GM12878 (cell line): ENCODE results near the gene YWHAH. TPM values are rescaled to one million over a fixed set of nuclear protein-coding genes. Genes with fewer than 3 reads are reported as not detected.
A peak's percentile ranks its signal among the peaks of the same experiment; 100 is the strongest.

Experiments used
- BCL11A ChIP-seq: IDR thresholded peaks from 2 replicates; pipeline ENCODE4 v1.6.1; 2011; ENCODE audit warnings: low read depth, low read length
- BHLHE40 ChIP-seq, 2 experiments: fragments of 450-650 bp in 1 of 2; IDR thresholded peaks; 2 replicates each; pipeline ENCODE4 v1.6.1; 2011 to 2017; ENCODE audit warnings: low read depth in 2 of 2, borderline replicate concordance in 1 of 2, improper control_type of control experiment in 1 of 2, low read length in 1 of 2, mild to moderate bottlenecking in 1 of 2
- BRCA1 ChIP-seq: IDR thresholded peaks from 2 replicates; pipeline ENCODE4 v1.6.1; 2011; ENCODE audit warnings: low read depth, low read length, improper control_type of control experiment
- CBX5 ChIP-seq: sonication (generic); IDR thresholded peaks from 2 replicates; pipeline ENCODE4 v1.6.1; 2016; ENCODE audit warnings: low read depth, moderate library complexity, mild to moderate bottlenecking, inconsistent platforms
- CHD2 ChIP-seq: IDR thresholded peaks from 2 replicates; pipeline ENCODE4 v1.6.1; 2011; ENCODE audit warnings: low read depth, low read length, improper control_type of control experiment, borderline replicate concordance
- LARP7 ChIP-seq: fragments of 450-650 bp; IDR thresholded peaks from 2 replicates; pipeline ENCODE4 v1.6.1; 2017; ENCODE audit warnings: mild to moderate bottlenecking
- NFXL1 ChIP-seq: fragments of 450-650 bp; IDR thresholded peaks from 2 replicates; pipeline ENCODE4 v1.6.1; 2017; ENCODE audit warnings: antibody characterized with exemption, mild to moderate bottlenecking, borderline replicate concordance
- NR2C2 ChIP-seq: IDR thresholded peaks from 2 replicates; pipeline ENCODE4 v1.6.1; 2011; ENCODE audit warnings: borderline replicate concordance, low read depth; ENCODE audit not compliant: control insufficient read depth, insufficient read length
- PAX8 ChIP-seq: fragments of 450-650 bp; IDR thresholded peaks from 2 replicates; pipeline ENCODE4 v1.6.1; 2017; ENCODE audit warnings: mild to moderate bottlenecking, moderate library complexity
- POLR2AphosphoS2 ChIP-seq: IDR thresholded peaks from 2 replicates; pipeline ENCODE4 v1.6.1; 2011; ENCODE audit warnings: low read depth, mild to moderate bottlenecking, low read length, improper control_type of control experiment, moderate library complexity
- TBL1XR1 ChIP-seq: IDR thresholded peaks from 2 replicates; pipeline ENCODE4 v1.6.1; 2012; ENCODE audit warnings: low read depth, low read length, improper control_type of control experiment
- TCF12 ChIP-seq: IDR thresholded peaks from 2 replicates; pipeline ENCODE4 v1.6.1; 2011; ENCODE audit warnings: low read depth, mild to moderate bottlenecking, low read length
- ZBED1 ChIP-seq: IDR thresholded peaks from 2 replicates; pipeline ENCODE4 v1.6.1; 2016; ENCODE audit warnings: borderline replicate concordance
- ZNF207 ChIP-seq: fragments of 450-650 bp; IDR thresholded peaks from 2 replicates; pipeline ENCODE4 v1.6.1; 2014; ENCODE audit warnings: antibody characterized with exemption, mild to moderate bottlenecking, borderline replicate concordance
- ZNF217 ChIP-seq: fragments of 450-650 bp; IDR thresholded peaks from 2 replicates; pipeline ENCODE4 v1.6.1; 2017; ENCODE audit warnings: antibody characterized with exemption, mild to moderate bottlenecking
- ZNF274 ChIP-seq: IDR thresholded peaks from one replicate; pipeline ENCODE4 v1.8.0; 2011; ENCODE audit not compliant: insufficient read length, insufficient read depth
- polyA plus RNA-seq, 11 experiments: library from polyadenylated mRNA; depleted of rRNA in 4 of 11; unstranded in 6 of 11; stranded (reverse) in 5 of 11; fragments of >200 nt; fragmentation: Nextera tagmentation in 4 of 11; fragmentation: Illumina TruSeq in 1 of 11; extraction: Ambion mirVana in 4 of 11; extraction: Trizol in 1 of 11; gene quantifications; 1 replicate in 1 of 11; 2 replicates in 10 of 11; pipeline versions ENCODE4 v1.2.1 to v1.2.3, GENCODE V29; 2011 to 2016; ENCODE audit warnings: inconsistent platforms in 2 of 11, missing spikeins in 2 of 11, low read depth in 1 of 11
- total RNA-seq, 4 experiments: library from RNA; depleted of rRNA in 3 of 4; stranded (reverse); fragments of >200 nt in 3 of 4; fragmentation: Illumina TruSeq in 1 of 4; extraction: Trizol in 1 of 4; gene quantifications; 2 replicates each; pipeline versions ENCODE4 v1.2.1 to v1.2.3, GENCODE V29; 2013 to 2021
- TF ChIP-seq, protein P1 (sequence below): IDR thresholded peaks from 2 replicates; pipeline ENCODE4 v1.6.1; 2012; ENCODE audit warnings: low read depth, low read length, improper control_type of control experiment
- TF ChIP-seq, protein P2 (sequence below): fragments of 450-650 bp; IDR thresholded peaks from 2 replicates; pipeline ENCODE4 v1.6.1; 2016; ENCODE audit warnings: mild to moderate bottlenecking, moderate library complexity, borderline replicate concordance
- TF ChIP-seq, protein P3 (sequence below): fragments of 450-650 bp; IDR thresholded peaks from 2 replicates; pipeline ENCODE4 v1.6.1; 2017; ENCODE audit warnings: mild to moderate bottlenecking, moderate library complexity

The YWHAH gene
- total and polyA plus RNA-seq, 10 of the 15 experiments (the other 5 are each of a cell fraction or from before 2014, with no cell fraction given): 34.2 to 197 (median 115) TPM

DNA sequence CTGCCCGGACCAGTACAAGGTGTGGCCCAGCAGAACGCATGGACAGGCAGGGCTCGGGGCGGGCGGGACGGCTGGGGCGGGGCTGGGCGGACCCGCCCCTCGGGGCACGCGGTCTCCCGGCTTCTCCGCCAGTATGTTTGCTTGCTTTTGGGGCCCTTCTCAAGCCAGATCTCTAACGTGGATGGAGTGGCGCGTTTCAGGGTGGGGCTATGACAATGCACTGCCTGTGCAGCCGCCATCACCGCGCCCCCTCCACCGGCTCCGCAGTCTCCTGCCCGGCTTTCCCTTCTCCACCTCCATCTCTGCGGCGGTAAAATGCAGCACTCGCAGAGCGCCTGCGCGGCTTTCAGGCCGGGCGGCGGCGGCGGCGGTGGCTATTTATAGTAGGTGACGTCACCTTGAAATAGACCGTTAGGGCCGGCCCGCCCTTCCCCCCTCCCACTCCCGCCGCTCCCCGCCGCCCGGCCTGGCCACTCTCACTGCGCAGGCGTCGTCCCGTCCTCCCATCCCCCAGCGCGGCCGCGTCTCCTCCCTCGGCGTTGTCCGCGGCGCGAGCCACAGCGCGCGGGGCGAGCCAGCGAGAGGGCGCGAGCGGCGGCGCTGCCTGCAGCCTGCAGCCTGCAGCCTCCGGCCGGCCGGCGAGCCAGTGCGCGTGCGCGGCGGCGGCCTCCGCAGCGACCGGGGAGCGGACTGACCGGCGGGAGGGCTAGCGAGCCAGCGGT, at the start of gene YWHAH (continued):
- TF ChIP-seq, protein P1, sequence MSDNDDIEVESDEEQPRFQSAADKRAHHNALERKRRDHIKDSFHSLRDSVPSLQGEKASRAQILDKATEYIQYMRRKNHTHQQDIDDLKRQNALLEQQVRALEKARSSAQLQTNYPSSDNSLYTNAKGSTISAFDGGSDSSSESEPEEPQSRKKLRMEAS: peak; percentile 44; the same call in 1 of the 2 replicates
- no peak for TF ChIP-seq NR2C2
- no peak for TF ChIP-seq ZNF274
- TF ChIP-seq PAX8: no peak
- peak; percentile 84; the same call in 1 of the 2 replicates for TF ChIP-seq POLR2AphosphoS2
- TF ChIP-seq BHLHE40 (IDR thresholded peaks at IDR 0.05; ENCODE audit: borderline replicate concordance in 1 of 2, low read depth in 2 of 2, low read length in 1 of 2): peak in 1 of 2 experiments; percentile 57; a peak in 1 of 4 replicates
- TF ChIP-seq LARP7: no peak; the same call in 1 of the 2 replicates
- no peak for TF ChIP-seq ZNF207
- TF ChIP-seq TCF12: no peak
- no peak for TF ChIP-seq TBL1XR1
- no peak for TF ChIP-seq ZBED1
- no peak for TF ChIP-seq CBX5
- TF ChIP-seq ZNF217: 0 out of 2 replicates have a peak, but pooled peaks have one; percentile 43
- TF ChIP-seq, protein P2, sequence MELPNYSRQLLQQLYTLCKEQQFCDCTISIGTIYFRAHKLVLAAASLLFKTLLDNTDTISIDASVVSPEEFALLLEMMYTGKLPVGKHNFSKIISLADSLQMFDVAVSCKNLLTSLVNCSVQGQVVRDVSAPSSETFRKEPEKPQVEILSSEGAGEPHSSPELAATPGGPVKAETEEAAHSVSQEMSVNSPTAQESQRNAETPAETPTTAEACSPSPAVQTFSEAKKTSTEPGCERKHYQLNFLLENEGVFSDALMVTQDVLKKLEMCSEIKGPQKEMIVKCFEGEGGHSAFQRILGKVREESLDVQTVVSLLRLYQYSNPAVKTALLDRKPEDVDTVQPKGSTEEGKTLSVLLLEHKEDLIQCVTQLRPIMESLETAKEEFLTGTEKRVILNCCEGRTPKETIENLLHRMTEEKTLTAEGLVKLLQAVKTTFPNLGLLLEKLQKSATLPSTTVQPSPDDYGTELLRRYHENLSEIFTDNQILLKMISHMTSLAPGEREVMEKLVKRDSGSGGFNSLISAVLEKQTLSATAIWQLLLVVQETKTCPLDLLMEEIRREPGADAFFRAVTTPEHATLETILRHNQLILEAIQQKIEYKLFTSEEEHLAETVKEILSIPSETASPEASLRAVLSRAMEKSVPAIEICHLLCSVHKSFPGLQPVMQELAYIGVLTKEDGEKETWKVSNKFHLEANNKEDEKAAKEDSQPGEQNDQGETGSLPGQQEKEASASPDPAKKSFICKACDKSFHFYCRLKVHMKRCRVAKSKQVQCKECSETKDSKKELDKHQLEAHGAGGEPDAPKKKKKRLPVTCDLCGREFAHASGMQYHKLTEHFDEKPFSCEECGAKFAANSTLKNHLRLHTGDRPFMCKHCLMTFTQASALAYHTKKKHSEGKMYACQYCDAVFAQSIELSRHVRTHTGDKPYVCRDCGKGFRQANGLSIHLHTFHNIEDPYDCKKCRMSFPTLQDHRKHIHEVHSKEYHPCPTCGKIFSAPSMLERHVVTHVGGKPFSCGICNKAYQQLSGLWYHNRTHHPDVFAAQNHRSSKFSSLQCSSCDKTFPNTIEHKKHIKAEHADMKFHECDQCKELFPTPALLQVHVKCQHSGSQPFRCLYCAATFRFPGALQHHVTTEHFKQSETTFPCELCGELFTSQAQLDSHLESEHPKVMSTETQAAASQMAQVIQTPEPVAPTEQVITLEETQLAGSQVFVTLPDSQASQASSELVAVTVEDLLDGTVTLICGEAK: no peak
- no peak for TF ChIP-seq BRCA1
- TF ChIP-seq, protein P3, sequence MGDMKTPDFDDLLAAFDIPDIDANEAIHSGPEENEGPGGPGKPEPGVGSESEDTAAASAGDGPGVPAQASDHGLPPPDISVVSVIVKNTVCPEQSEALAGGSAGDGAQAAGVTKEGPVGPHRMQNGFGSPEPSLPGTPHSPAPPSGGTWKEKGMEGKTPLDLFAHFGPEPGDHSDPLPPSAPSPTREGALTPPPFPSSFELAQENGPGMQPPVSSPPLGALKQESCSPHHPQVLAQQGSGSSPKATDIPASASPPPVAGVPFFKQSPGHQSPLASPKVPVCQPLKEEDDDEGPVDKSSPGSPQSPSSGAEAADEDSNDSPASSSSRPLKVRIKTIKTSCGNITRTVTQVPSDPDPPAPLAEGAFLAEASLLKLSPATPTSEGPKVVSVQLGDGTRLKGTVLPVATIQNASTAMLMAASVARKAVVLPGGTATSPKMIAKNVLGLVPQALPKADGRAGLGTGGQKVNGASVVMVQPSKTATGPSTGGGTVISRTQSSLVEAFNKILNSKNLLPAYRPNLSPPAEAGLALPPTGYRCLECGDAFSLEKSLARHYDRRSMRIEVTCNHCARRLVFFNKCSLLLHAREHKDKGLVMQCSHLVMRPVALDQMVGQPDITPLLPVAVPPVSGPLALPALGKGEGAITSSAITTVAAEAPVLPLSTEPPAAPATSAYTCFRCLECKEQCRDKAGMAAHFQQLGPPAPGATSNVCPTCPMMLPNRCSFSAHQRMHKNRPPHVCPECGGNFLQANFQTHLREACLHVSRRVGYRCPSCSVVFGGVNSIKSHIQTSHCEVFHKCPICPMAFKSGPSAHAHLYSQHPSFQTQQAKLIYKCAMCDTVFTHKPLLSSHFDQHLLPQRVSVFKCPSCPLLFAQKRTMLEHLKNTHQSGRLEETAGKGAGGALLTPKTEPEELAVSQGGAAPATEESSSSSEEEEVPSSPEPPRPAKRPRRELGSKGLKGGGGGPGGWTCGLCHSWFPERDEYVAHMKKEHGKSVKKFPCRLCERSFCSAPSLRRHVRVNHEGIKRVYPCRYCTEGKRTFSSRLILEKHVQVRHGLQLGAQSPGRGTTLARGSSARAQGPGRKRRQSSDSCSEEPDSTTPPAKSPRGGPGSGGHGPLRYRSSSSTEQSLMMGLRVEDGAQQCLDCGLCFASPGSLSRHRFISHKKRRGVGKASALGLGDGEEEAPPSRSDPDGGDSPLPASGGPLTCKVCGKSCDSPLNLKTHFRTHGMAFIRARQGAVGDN: peak; percentile 59; the same call in 1 of the 2 replicates
- peak; percentile 90 for TF ChIP-seq CHD2
- no peak for TF ChIP-seq BCL11A
- TF ChIP-seq NFXL1: no peak
